GM19238 (cell line): Measurements from ENCODE around the gene CHCHD6.

Experiments
- DNase-seq: peaks from one replicate; pipeline ENCODE4 v3.0.0; 2011; ENCODE audit warnings: low spot score; ENCODE audit not compliant: insufficient read length

Gene CHCHD6

DNA sequence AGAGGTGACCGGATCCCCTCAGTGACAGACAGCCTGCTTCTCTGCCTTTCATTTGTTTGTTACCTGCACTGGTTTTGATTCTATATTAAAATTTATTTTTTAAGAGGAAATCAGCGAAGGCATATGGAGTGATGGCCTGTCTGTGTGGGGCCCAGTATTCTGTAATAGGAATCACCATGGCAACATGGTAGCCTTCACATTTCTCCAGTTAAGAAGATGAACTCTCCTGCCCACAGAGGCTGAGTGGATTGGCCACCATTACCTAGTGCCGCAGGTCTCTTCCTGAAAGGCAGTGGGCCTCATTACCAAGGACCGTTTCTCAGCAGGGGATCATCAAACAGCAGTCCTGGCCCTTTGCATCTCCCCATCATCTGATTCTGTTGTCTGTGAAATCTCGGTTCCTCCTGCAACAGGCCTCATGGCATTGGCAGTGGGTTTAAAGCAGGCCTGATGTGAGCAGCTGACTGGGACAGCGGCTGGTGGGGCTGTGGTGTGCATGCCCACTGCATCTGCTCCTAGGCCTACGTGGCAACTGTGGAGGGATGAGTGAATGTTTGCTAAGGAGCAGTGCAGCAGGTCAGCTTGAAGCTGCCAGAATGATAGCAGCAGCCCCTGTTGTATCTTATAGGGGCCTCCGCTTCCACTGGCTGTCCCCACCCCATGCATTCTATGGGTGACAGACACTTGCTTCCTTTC, 114.5 kb downstream of the CHCHD6 start:
- DNase-seq, result no peak

DNA sequence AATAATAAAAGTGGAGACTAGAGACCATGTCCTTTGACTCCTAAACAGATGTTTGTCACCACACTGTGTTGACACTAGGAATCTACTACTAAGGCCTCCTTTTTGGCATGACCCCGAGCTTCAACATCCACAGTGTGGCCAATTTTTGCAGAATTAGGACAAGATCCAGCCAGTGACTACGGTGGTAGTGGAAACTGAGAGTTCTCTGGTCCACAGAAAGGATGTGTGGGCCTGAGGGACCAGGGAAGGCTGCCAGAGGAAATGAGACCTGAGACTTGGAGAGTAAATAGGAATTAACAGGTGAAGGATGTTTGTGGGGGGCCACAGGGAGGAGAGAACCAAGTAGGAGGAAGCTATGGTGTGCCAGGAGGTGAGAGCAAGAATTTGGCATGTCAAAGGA, 122.7 kb downstream of the CHCHD6 start:
- no peak for DNase-seq

DNA sequence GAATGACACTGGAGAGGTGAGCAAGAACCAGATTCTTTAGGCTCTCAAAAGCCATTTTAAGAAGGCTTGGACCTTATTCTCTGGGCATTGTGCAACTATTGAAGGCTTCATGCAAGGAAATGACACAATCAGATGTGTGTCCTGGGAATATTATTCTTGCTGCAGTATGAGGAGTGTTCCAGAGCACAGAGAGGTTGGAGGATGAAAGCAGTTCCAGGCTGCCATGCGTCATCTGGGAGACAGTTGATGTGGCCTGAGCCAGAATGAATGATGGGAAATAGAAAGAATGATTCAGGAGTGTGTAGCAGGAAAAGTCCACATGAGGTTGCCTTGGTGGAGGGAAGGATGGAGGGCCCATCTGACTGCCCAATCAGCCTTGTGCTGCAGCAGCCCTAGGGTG, 123.1 kb downstream of the CHCHD6 start:
- DNase-seq, result no peak

DNA sequence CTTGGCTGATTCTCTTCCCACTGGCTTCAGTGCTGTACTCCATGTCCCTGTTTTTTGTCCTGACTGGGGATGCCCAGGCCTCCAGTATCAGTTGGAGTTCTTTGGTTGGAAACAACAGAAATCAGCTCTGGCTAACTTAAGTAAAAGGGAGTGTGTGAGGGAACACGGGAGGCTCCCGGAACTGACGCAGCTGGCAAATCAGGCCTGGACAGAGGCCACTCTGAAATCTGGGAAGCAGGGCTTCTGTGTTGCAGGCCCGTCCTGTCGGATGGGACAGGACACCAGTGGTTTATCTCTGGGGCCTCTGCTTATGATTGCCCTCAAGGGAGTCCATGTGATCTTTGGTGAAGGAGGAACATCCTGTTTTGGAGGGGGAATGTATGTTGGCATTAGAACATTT, 124.3 kb downstream of the CHCHD6 start:
- no peak for DNase-seq

DNA sequence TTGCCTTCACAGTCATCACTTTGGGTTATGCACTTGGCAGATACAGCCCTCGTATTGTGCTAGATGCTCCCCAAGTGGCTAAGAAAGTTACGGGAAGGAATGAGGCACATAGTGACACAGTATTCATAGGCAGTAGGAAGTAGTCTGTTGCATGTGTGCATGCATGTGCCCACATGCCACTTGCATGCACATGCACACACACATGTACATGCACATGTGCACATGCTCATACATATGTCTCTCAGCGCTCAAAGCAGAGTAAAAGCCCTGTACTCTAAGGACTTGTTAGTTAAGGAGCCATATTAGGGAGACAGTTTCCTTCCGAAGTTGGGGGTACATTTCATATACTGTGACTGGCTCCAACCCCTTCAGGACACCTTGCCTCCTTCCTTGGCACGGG, 128.9 kb downstream of the CHCHD6 start:
- no peak for DNase-seq

DNA sequence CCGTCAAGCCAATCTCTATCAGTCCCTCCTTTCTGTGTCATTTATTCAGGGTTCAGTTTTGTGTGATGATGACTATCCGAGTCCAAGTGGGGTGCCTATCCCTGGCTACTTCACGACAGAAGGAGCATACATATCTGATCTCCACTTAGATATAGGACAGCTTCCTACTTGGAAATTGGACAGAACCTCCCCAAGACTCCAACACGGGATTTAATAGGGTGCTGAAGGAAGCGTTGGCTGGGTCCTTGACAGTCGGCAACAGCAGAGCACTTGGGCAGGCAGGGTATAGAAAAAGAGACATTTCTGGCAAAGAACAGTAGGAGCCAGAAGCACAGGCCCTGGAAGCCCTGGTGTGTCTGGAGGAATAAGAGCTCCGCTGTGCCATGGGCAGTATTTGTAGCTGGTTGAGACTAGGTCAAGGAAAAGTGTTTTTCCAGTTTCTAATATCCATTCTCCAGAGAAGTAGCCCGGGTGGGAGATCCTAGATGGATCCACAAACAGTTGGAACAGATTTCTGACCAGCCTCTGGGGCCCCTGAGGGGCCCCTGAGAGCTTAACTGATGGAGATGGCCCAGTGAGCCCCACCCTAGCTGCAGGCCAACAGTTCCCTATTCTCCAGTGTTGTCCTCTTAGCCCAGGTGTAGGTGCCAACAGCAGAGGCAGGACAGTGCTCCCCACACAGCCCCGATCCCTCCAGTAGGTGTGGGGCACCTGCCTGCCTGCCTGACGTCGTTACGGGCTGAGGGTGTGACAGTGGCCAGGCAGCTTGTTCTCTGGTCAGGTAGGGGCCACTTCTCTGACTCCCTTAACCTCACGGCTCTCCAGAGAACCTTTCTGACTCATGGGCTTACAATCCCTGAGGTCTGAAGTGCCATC, 130.8 kb downstream of the CHCHD6 start:
- DNase-seq, result no peak

- no peak for DNase-seq
These were observed 131.6 kb downstream of the CHCHD6 start for GRCh38 chr3:126835472-126836219.

- no peak for DNase-seq
These were observed 132.3 kb downstream of the CHCHD6 start for GRCh38 chr3:126836220-126836860.

DNA sequence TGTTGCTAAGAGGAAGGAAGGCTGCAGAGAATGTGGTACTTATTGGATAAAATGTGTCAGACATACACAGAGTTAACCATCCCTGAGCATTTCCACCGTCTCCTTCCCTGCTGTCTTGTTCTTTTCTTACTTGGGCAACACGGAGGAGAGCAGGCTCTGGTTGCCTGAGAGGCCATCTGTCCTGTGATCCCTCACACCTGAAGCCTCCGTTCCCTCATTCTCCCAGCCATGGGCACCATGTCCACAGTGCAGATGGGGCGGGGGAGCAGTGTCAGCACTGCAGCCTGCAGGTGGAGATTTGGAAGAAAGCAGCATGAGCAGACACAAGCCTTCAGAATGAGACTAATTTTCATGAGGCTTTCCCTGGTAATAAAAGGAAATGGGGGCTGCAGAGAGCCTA, 133.7 kb downstream of the CHCHD6 start:
- DNase-seq, result no peak

- DNase-seq, result no peak
These were observed 142.1 kb downstream of the CHCHD6 start for GRCh38 chr3:126845920-126846715.

DNA sequence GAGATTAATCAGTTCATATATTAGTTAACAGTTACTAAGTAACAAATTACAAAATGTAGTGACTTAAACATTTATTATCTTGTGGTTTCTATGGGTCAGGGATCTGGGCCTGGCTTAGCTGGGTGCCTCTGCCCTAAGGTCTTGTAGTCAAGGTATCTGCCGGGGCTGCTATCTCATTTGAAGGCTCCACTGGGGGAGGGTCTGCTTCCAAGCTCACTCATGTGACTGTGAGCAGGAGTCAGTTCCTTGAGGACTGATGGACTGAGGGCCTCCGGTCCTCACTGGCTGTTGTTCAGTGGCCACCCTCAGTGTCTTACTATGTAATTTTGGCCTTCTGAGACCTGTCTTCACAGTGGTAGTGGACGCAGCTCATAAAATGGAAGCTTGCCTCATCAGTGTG, 143.0 kb downstream of the CHCHD6 start:
- no peak for DNase-seq

- no peak for DNase-seq
These were observed 145.0 kb downstream of the CHCHD6 start for GRCh38 chr3:126848991-126849390.

GRCh38 chr3:126849768-126850167, 145.7 kb downstream of the CHCHD6 start:
- DNase-seq, result no peak

- no peak for DNase-seq
These were observed 146.5 kb downstream of the CHCHD6 start for GRCh38 chr3:126850370-126851085.

- DNase-seq, result no peak
These were observed 147.3 kb downstream of the CHCHD6 start for GRCh38 chr3:126851382-126851781.

DNA sequence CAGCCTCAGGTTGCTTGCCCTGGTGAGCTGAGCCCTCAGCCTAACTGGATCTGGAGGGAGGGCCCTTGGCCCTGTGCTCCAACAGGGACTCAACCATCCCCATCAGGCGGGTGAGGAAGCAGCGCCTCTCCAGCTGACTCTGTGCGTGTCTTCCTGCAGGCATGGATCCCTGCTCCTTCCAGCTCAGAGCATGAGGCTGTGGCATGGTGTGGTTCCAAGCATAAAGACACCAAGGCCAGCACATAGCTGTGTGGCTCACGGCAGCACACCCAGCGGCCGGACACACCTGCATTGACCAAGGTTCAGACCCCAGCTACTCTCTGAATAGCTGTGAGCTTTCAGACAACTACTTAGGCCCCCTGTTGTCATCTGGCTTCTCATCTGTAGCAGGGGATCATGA, 147.9 kb downstream of the CHCHD6 start:
- DNase-seq, result no peak

DNA sequence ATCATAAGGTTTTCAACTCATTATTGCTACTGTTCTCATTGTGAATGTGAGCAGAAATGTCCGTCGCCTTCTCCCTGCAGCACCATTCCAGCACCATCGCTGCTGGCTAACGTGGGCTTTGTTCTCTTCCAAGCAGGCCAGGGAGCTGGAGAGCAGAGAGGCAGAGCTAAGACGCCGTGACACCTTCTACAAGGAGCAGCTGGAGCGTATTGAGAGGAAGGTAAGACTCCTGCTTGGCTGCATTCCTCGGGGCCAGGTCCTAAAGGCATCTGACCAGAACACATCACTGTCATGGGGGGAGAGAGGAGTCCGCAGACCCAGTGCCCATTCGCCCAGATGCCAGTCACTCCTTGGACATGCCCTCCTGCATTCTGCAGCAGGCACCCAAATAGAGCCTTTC, 148.5 kb downstream of the CHCHD6 start:
- no peak for DNase-seq

DNA sequence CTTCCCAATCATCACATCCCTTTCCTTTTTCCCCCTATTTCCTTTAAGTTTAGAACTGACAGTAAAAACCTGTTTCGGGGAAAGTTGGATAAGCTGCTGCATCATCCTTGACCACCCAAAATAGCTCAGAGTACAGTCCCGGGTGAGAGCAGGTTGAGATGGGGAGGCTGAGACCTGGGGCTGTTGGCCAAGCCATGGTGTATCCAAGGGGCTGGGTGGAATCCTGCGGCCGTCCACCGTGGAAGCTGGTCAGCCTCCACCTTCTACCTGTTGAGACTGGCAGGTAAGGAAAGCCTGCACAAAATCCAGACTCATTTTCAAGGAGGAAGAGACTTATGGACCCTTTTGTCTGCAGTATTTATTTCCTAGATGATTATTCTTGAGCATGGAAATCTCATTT, 150.6 kb downstream of the CHCHD6 start:
- no peak for DNase-seq

DNA sequence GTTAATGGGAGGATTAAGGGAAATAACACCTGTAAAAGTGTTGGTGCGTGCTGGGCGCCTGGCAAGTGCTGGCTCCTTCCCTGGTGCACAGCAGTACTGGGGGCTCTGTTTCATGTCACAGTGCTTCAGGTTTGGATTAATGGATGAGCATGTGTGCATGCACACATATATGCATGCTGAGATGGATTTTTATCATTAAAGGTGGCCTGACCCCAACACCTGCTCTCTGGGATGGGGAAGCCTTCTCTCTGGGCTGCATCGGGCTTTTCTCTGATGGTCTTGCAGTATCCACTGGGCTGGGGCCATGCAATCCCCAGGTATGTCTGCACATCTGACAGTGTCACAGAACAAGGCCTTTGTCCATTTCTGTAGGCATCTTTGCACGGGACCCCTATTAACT, 151.3 kb downstream of the CHCHD6 start:
- no peak for DNase-seq

DNA sequence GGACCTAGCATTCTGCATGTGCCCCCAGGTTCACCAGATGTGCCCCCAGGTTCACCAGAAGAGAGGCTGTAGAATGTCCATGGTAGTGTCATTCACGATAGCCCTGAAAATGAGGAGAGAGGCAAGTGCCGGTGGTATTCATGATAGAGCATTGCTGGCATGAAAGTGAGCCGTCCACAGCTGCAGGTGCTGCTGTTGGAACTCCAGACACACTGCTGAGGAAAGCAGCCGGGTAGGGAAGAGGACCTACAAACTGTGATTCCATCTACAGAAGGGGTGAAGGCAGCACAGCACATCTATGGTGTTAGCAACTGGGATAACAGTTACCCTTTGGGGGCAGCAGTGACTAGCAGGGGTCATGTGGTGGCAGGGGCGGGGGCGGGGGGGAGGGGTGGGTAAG, 153.9 kb downstream of the CHCHD6 start:
- no peak for DNase-seq
